Esophagus muscularis mucosa (tissue), 3 donors: Measurements from ENCODE around the gene OR8B3.

Experiments
- POLR2A ChIP-seq: fragments of 450-650 bp; IDR thresholded peaks from one replicate; pipeline ENCODE4 v1.6.1; 2017; ENCODE audit warnings: antibody characterized with exemption, moderate library complexity, mild to moderate bottlenecking, low read depth
- TF ChIP-seq, protein P1 (sequence below), 3 experiments: fragments of 200-600 bp in 2 of 3; fragments of 450-650 bp in 1 of 3; sonication (generic) in 2 of 3; IDR thresholded peaks; one replicate each; pipeline ENCODE4 v1.5.1; 2017 to 2019; ENCODE audit warnings: antibody characterized with exemption in 3 of 3, mild to moderate bottlenecking in 2 of 3, moderate library complexity in 1 of 3

DNA sequence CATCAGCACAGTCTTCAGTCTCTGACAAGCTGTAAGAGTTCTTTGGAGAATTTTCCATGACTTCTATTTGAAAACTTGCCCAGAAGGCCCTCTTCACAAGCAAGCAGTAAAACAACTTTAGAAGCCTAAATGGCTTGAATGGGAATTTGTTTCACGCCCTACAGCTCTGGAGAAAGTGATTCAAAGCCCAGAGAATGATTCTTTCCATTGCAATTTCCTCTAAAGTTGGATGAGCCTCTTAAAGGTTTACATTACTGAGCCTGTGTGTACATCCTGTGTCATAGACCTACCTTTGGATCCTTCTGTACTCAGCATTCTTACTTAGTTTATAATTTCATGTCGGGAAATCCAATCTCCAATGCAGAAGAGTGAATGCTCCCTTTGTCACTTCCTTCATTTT is 6.8 kb upstream of the OR8B3 start:
- TF ChIP-seq, protein P1, sequence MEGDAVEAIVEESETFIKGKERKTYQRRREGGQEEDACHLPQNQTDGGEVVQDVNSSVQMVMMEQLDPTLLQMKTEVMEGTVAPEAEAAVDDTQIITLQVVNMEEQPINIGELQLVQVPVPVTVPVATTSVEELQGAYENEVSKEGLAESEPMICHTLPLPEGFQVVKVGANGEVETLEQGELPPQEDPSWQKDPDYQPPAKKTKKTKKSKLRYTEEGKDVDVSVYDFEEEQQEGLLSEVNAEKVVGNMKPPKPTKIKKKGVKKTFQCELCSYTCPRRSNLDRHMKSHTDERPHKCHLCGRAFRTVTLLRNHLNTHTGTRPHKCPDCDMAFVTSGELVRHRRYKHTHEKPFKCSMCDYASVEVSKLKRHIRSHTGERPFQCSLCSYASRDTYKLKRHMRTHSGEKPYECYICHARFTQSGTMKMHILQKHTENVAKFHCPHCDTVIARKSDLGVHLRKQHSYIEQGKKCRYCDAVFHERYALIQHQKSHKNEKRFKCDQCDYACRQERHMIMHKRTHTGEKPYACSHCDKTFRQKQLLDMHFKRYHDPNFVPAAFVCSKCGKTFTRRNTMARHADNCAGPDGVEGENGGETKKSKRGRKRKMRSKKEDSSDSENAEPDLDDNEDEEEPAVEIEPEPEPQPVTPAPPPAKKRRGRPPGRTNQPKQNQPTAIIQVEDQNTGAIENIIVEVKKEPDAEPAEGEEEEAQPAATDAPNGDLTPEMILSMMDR (IDR thresholded peaks at IDR 0.05): no peak
- no peak for TF ChIP-seq POLR2A
